ENCODE data around the gene ATP2C2. TPM values are rescaled to one million over a fixed set of nuclear protein-coding genes. Genes with fewer than 3 reads are reported as not detected.

The ATP2C2 gene
- polyA plus RNA-seq, 1 of the 3 experiments (the other 2 are of a cell fraction): 0.33 TPM

GRCh38 chr16:84331998-84332780 is 36.1 kb upstream of the ATP2C2 start (continued):
- TF ChIP-seq SMC3 (IDR thresholded peaks at IDR 0.05; ENCODE audit: low read depth, low read length) (no peak), MEF2A (IDR thresholded peaks at IDR 0.05; ENCODE audit: borderline replicate concordance, low read depth) (no peak)

- ChIA-PET POLR2A (no interaction called here), CTCF (interaction anchor here (0.6 to 0.7 kb wide), 2 partner anchors 25 to 56 kb away, joined by 3 to 4 read pairs; no protein-coding TSS in a partner anchor)
- 0 out of 2 replicates have a peak, but pooled peaks cover 4% of the 10 kb centered on the region for H3K9me3 ChIP-seq
- H3K4me1 ChIP-seq (ENCODE audit: control insufficient read depth in 1 of 2, insufficient read depth in 2 of 2, low read depth in 1 of 2, low read length in 1 of 2): no peaks in the 10 kb centered on the region
- H3K79me2 ChIP-seq (ENCODE audit: insufficient read depth): no peaks in the 10 kb centered on the region
- peaks cover 14% of the 10 kb centered on the region; the same call in 1 of the 2 replicates for H3K27me3 ChIP-seq (ENCODE audit: insufficient read depth)
- 39% methylated on average over 8 of the region's 10 CpGs for WGBS (ENCODE audit: low lambda C conversion rate)
- no peak overlapping the region for H2AFZ ChIP-seq (ENCODE audit: low read depth)
- H3K4me3 ChIP-seq (ENCODE audit: low read depth in 2 of 2, low read length in 1 of 2): no peak overlapping the region
- H3K4me2 ChIP-seq: no peak overlapping the region
- no peaks in the 10 kb centered on the region for H3K9me2 ChIP-seq
- H3K36me3 ChIP-seq (replicated peaks in 1 of 2; ENCODE audit: control insufficient read depth in 1 of 2, insufficient read depth in 2 of 2, low read length in 1 of 2): no peaks in the 10 kb centered on the region
- no peaks in the 10 kb centered on the region for H3F3A ChIP-seq (replicated peaks; ENCODE audit: insufficient read depth)
- H3K9ac ChIP-seq: no peak overlapping the region
- no peak for DNase-seq
- H3K27ac ChIP-seq (ENCODE audit: low read depth in 2 of 2, low read length in 1 of 2): no peak overlapping the region
- H4K20me1 ChIP-seq (ENCODE audit: insufficient read depth): no peaks in the 10 kb centered on the region
- no peak for TF ChIP-seq MAX (IDR thresholded peaks at IDR 0.05; ENCODE audit: low read depth)
- no peak for TF ChIP-seq REST (IDR thresholded peaks at IDR 0.05; ENCODE audit: low read depth, low read length)
- TF ChIP-seq GATA2 (CRISPR knock-in tag; IDR thresholded peaks at IDR 0.05): no peak
- no peak for TF ChIP-seq RFX5 (IDR thresholded peaks at IDR 0.05; ENCODE audit: low read length)
- no peak for TF ChIP-seq ELF1 (IDR thresholded peaks at IDR 0.05)
- TF ChIP-seq TCF12 (IDR thresholded peaks at IDR 0.05): no peak
- TF ChIP-seq TAF1 (IDR thresholded peaks at IDR 0.05; ENCODE audit: borderline replicate concordance, low read depth, low read length): no peak
- no peak for TF ChIP-seq PBX3 (IDR thresholded peaks at IDR 0.05)
- TF ChIP-seq RCOR1 (IDR thresholded peaks at IDR 0.05; ENCODE audit: low read length): no peak
- TF ChIP-seq POLR2AphosphoS5 (IDR thresholded peaks at IDR 0.05; ENCODE audit: low read depth, low read length): no peak
- TF ChIP-seq CTCF (IDR thresholded peaks at IDR 0.05): no peak
- TF ChIP-seq IRF3 (IDR thresholded peaks at IDR 0.05; ENCODE audit: low read depth, low read length): no peak
- TF ChIP-seq EP300 (IDR thresholded peaks at IDR 0.05; ENCODE audit: borderline replicate concordance in 1 of 2, low read depth in 1 of 2, low read length in 1 of 2): no peak
- TF ChIP-seq USF2 (IDR thresholded peaks at IDR 0.05; ENCODE audit: borderline replicate concordance, low read depth, low read length): no peak
- no peak for TF ChIP-seq YY1 (IDR thresholded peaks at IDR 0.05; ENCODE audit: low read depth)
- TF ChIP-seq TEAD4 (IDR thresholded peaks at IDR 0.05; ENCODE audit: borderline replicate concordance, insufficient read depth): no peak
Observed at GRCh38 chr16:84332975-84333684, 35.2 kb upstream of the ATP2C2 start.

Data from SK-N-SH (cell line).